ENCODE measurements around the gene SEMA3A. TPM values are rescaled to one million over a fixed set of nuclear protein-coding genes. Genes with fewer than 3 reads are reported as not detected.
"Not testable (repeated sequence)": the region's sequence is repeated elsewhere in the genome, so short reads cannot be mapped to it uniquely, and the experiment has no call there.

SEMA3A gene
- polyA plus RNA-seq, 4 donors: 10.1 to 22.4 (median 15.0) TPM

GRCh38 chr7:84159435-84159834 is 35.2 kb downstream of the SEMA3A start:
- no peak for DNase-seq (ENCODE audit: low read depth in 4 of 4, low spot score in 3 of 4)

- DNase-seq (ENCODE audit: low read depth in 4 of 4, low spot score in 3 of 4): no peak
Measured at GRCh38 chr7:84157171-84157570, 37.4 kb downstream of the SEMA3A start.

- no peak for DNase-seq (ENCODE audit: low read depth in 4 of 4, low spot score in 3 of 4)
Measured at GRCh38 chr7:84154991-84155781, 39.4 kb downstream of the SEMA3A start.

- no peak for DNase-seq (ENCODE audit: low read depth in 4 of 4, low spot score in 3 of 4)
Measured at GRCh38 chr7:84152995-84153394, 41.6 kb downstream of the SEMA3A start.

- not testable (repeated sequence) for DNase-seq (ENCODE audit: low read depth in 4 of 4, low spot score in 3 of 4)
Measured at GRCh38 chr7:84150370-84150769, 44.2 kb downstream of the SEMA3A start.

GRCh38 chr7:84149573-84149972 is 45.0 kb downstream of the SEMA3A start:
- DNase-seq (ENCODE audit: low read depth in 4 of 4, low spot score in 3 of 4): no peak

- no peak for DNase-seq (ENCODE audit: low read depth in 4 of 4, low spot score in 3 of 4)
Measured at GRCh38 chr7:84145892-84146291, 48.7 kb downstream of the SEMA3A start.

- no peak for DNase-seq (ENCODE audit: low read depth in 4 of 4, low spot score in 3 of 4)
Measured at GRCh38 chr7:84144935-84145334, 49.7 kb downstream of the SEMA3A start.

- no peak for DNase-seq (ENCODE audit: low read depth in 4 of 4, low spot score in 3 of 4)
Measured at GRCh38 chr7:84144480-84144879, 50.1 kb downstream of the SEMA3A start.

GRCh38 chr7:84142726-84143125 is 51.9 kb downstream of the SEMA3A start:
- no peak for DNase-seq (ENCODE audit: low read depth in 4 of 4, low spot score in 3 of 4)

GRCh38 chr7:84139986-84140729 is 54.4 kb downstream of the SEMA3A start:
- no peak for DNase-seq (ENCODE audit: low read depth in 4 of 4, low spot score in 3 of 4)

- DNase-seq (ENCODE audit: low read depth in 4 of 4, low spot score in 3 of 4): no peak
Measured at GRCh38 chr7:84138411-84138810, 56.2 kb downstream of the SEMA3A start.

- DNase-seq (ENCODE audit: low read depth in 4 of 4, low spot score in 3 of 4): no peak
Measured at GRCh38 chr7:84137812-84138211, 56.8 kb downstream of the SEMA3A start.

GRCh38 chr7:84136809-84137208 is 57.8 kb downstream of the SEMA3A start:
- DNase-seq (ENCODE audit: low read depth in 4 of 4, low spot score in 3 of 4): no peak

- DNase-seq (ENCODE audit: low read depth in 4 of 4, low spot score in 3 of 4): no peak
Measured at GRCh38 chr7:84136336-84136735, 58.3 kb downstream of the SEMA3A start.

GRCh38 chr7:84134169-84134568 is 60.4 kb downstream of the SEMA3A start:
- no peak for DNase-seq (ENCODE audit: low read depth in 4 of 4, low spot score in 3 of 4)

- DNase-seq (ENCODE audit: low read depth in 4 of 4, low spot score in 3 of 4): no peak
Measured at GRCh38 chr7:84125654-84126053, 68.9 kb downstream of the SEMA3A start.

- no peak for DNase-seq (ENCODE audit: low read depth in 4 of 4, low spot score in 3 of 4)
Measured at GRCh38 chr7:84123965-84124547, 70.5 kb downstream of the SEMA3A start.

GRCh38 chr7:84122582-84123360 is 71.8 kb downstream of the SEMA3A start:
- DNase-seq (ENCODE audit: low read depth in 4 of 4, low spot score in 3 of 4): no peak

- DNase-seq (ENCODE audit: low read depth in 4 of 4, low spot score in 3 of 4): no peak
Measured at GRCh38 chr7:84117304-84117703, 77.3 kb downstream of the SEMA3A start.
